K562 (cell line): ENCODE results near the gene LLGL2.

Experiments
- CEBPB ChIP-seq: fragments of 450-650 bp; IDR thresholded peaks from 2 replicates; pipeline ENCODE4 v1.6.1; 2016; ENCODE audit warnings: missing genetic modification characterization, missing compliant biosample characterization
- MAX ChIP-seq: sonication (generic); formaldehyde crosslinking; IDR thresholded peaks from 2 replicates; pipeline ENCODE4 v1.9.0; 2022; ENCODE audit warnings: mild to moderate bottlenecking, missing genetic modification reagents
- STAT5B ChIP-seq: fragments of 250-450 bp; sonication (Bioruptor Pico); IDR thresholded peaks from 2 replicates; pipeline ENCODE4 v1.8.0; 2021; ENCODE audit warnings: mild to moderate bottlenecking, inconsistent platforms
- ZNF79 ChIP-seq: fragments of 250-450 bp; sonication (Bioruptor Pico); IDR thresholded peaks from 2 replicates; pipeline ENCODE4 v1.4.0; 2020; ENCODE audit warnings: low read depth, mild to moderate bottlenecking, moderate library complexity

GRCh38 chr17:75511610-75512575 lies 13.6 kb upstream of the LLGL2 start:
- TF ChIP-seq STAT5B (CRISPR knock-in tag) = no peak
- no peak for TF ChIP-seq ZNF79 (CRISPR knock-in tag)
- TF ChIP-seq CEBPB (tag) = no peak
- no peak; the same call in 1 of the 2 replicates for TF ChIP-seq MAX
